LoVo (cell line): ENCODE data around the gene MTTP.
"Not testable (repeated sequence)": the region's sequence is repeated elsewhere in the genome, so short reads cannot be mapped to it uniquely, and the experiment has no call there.

Experiments used
- DNase-seq: peaks from one replicate; pipeline ENCODE4 v3.0.0-alpha.2; 2016; ENCODE audit warnings: low spot score

The MTTP gene

DNA sequence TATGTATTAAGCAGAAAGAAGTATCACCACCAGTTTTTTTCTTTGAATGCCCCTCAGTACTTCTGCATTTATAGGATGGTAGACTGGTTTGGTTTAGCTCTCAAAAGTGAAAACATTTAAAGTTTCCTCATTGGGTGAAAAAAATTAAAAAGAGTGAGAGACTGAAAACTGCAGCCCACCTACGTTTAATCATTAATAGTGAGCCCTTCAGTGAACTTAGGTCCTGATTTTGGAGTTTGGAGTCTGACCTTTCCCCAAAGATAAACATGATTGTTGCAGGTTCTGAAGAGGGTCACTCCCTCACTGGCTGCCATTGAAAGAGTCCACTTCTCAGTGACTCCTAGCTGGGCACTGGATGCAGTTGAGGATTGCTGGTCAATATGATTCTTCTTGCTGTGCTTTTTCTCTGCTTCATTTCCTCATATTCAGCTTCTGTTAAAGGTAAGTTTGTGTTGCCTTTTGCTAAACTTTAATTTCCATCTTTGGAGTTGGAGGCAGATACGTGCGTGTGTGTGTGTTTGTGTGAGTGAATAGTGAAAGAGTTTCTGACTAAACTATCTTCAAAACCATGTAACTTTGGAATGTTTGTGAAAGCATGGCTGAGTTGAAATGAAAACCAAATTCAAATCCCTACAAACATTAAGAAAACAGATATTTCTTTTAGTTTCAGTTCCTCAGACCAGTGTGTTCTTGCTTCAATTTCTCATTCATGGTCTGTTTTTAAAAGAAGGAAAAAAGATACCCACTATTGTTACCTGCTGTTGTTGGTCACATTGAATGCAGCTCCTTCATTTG is at the start of gene MTTP:
Gene MTTP, plus strand, starts transcription at position 295 of the 795 bp plus-strand sequence. Its CDS starts 86 bp downstream, at position 381.
- no peak for DNase-seq

DNA sequence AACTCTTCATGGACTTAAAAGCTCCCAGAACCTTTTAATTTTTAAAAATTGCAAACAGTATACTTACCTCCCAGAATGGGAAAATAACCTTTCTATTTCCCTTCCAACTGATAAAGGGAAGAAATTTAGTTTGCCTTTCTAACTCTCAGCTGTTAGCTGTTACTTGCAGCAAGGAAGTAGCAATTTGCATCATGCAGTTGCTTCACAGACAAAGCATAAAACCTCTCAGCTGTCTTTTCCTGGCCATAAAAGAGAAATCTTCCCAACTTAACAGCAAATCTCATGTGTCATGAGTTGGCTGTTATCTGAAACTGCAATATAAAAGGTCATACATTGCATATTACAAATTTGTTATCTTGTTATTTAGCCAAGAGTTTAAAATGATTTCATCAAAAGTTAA is 45.4 kb upstream of the MTTP start:
- no peak for DNase-seq

DNA sequence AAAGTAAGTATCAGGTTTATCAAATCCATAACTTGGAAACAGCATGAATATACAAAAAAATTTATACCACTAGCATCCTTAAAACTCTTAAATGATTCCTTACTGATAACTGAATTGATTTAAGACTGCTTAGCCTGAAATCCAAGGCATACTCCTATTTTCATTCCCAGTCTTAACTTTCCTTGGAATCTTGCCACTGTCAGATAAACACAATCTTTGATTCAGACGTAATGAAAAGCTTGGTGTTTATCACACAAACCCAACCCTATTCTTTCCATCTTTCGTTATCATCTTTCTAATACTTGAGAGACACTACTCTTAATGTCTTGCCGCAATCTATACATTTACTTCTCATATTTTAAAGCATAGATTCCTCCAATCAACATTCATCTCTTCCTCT is 44.7 kb upstream of the MTTP start:
- DNase-seq, result no peak

DNA sequence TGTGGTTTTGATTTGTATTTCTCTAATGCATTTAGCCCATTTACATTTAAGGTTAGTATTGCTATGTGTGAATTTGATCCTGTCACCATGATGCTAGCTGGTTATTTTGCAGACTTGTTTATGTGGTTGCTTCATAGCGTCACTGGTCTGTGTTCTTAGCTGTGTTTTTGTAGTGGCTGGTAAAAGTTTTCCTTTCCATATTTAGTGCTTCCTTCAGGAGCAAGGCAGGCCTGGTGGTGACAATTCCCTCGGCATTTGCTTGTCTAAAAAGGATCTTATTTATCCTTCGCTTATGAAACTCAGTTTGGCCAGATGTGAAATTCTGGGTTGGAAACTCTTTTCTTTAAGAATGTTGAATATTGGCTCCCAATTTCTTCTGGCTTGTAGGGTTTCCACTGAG is 39.9 kb upstream of the MTTP start:
- DNase-seq, result not testable (repeated sequence)

DNA sequence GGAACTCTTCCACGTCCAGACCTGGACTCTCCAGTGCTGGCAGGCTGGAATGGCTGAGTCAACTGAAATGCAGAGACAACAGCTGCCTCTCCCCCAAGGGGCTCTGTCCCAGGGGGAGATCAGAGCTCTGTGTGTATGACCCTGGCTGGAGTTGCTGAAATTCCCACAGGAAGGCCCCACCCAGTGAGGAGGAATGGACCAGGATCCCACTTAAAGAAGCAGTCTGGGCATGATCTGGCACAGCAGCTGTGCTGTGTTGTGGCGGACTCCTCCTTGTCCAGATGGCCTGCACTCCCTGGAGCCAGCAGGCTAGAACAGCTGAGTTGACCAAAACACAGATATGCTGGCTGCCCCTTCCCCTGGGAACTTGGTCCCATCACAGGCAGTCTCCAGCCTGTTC is 38.4 kb upstream of the MTTP start:
- no peak for DNase-seq

DNA sequence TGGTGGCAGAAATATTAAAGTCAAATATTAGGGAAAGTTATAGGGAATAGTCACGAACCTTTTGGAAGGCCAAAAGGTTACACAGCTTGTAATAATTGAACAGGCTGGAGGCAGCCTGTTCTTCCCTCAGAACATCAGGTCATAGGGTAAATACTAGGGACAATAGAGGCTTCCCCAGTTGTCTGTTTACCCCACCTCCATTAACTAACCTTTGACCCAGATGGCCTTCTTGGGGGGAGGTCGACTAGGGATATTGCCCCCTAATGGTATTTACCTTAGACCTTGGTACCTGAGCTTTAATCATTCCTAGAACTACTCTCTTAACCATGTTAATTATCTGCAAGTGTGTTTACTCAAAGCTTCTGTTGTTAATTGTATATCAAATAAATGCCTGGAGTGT is 37.8 kb upstream of the MTTP start:
- no peak for DNase-seq

DNA sequence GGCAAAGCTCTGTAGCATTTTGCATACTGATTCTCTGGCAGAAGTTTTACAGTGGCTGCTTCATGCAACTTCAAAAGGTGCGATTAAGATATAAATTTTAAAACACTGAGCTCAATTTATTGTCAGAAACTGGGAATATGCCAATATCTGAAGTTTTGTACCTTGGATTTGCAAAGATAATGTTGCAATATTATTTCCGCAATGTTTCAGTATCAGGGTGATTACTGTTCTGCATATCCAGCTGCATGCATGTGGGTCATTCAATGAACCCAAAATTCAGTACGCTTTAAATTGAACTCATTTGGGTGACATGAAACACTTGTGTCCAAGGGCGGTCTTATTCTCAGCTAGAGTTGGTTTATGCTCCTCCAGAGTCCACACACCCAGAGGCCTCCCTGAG is 37.0 kb upstream of the MTTP start:
- no peak for DNase-seq

DNA sequence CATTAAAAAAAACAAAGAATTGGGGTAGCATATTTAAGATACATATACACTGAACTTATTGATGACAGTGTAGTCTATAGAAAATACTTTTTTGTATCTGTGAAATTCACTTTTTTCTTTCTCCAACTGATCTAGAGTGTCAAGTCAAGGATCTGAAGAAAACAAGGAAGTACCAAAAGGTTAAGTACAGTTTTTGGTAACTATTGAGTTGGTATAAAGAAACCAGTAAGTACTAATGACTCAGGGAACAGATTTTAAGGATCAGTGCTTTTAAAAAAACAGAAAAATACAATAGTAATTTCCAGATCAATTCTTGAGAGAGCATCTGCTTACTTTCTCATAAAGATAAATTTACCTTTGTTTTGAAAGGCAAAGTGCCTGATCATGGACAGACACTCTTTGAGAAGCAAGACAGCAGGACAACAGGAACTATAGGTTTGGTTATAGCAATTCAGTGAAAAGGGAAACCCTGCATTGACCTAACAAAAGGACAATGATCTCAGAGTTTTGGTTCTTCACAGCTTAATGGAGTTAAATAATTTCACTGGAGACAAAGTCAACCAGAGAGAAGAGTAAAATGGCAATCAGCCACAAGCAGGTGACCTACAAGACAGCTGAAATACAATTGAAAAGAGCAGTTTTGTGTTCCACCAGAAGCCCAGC is 34.2 kb upstream of the MTTP start:
- no peak for DNase-seq

DNA sequence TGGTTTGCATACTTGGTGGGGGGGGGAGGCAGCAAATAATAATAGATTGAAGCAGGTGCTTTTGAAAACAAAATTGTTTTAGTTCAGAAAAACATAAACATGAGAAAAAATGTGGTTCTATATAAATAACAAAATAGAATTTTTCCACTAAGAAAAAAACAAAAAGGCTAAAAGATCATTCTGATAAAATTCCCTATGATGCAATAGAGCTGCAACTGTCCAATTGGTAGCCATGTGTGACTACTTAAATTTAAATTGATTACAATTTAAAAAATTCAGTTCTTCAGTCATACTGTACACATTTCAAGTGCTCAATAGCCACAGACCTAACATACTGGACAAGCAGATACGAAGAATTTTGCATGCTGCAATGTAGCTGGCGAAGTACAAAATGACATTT is 21.8 kb upstream of the MTTP start:
- DNase-seq, result no peak

DNA sequence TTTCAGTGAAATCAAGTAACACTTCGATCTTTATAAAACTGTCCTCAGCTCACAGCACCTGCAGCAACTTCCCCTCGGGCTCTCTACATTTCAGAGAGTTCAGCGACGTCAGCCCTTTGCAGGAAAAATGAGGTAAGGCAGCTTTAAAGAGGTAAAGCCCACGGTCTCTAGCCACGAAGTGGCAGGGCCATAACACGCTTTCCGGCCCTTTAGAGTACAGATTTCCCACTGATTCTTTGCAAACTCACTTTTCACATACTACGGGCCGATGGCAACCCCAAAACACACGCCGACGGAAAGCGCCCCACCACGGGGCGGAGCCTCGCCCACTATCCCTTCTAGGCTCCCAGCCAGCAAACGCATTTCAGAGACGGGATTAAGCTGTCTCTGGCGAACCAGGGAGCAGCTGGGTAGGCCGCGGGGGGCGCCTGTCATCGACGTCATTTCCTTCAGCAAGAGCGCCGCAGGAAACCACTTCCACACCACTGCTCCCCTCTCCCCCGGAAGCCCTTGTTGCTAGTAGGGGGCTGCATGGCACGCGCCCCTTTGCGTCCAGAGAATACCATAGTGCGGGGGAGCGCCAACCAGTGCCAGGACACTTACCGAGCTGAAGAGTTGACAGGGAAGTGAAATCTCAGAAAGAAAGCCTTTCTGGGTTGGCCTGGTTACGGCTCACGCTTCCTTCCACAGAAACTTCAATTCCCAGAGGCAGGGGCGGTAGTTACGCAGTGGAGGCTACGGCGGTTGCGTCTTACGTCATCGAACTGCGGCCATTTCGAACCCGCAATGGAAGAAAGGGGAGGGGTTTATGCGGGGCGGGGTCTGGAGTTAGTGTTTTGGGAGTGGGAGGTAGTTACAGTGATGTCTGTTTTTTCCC is 11.1 kb upstream of the MTTP start, which contains the start of gene TRMT10A:
Gene TRMT10A, minus strand, starts transcription at position 730 of the 877 bp plus-strand sequence. CDS start 4,701 bp downstream, outside the sequence.
- peak; percentile 96 for DNase-seq

DNA sequence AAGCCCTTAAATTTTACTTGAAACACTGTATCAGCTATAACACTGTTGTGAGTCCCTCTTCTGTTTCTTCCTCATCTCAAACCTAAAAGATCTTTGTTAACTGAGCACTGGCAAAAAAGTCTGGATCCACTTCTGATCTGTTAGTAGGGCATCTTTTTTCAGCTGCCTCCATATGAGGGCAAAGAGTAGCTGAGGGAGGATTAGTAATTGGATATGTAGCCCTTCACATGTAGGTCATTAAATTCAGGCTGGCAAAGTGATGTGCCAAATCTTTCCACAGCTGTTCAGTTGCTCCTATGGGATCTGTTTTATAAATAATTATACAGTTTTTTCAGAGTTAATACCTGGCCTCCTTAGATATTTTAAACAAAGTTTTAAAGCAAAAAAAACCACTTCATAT is 9.7 kb upstream of the MTTP start:
- DNase-seq, result no peak

DNA sequence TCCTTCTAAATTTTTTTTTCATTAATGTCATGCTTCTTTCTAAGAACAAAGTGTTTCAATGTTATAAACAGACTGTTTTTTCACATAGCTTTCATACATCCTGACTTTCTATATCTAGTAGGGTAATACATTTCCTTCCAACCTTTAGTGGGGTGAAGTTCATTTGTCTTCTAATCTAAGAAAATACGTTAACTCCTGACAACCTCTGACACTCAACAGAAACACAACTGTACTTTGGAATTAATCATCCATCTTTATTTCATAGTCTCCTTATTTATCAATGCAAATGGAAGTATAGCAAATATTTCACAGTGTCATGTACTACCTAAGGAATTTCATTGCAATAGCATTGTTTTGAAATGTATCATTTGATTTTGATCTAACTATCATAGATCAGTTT is 2.7 kb upstream of the MTTP start:
- no peak for DNase-seq

DNA sequence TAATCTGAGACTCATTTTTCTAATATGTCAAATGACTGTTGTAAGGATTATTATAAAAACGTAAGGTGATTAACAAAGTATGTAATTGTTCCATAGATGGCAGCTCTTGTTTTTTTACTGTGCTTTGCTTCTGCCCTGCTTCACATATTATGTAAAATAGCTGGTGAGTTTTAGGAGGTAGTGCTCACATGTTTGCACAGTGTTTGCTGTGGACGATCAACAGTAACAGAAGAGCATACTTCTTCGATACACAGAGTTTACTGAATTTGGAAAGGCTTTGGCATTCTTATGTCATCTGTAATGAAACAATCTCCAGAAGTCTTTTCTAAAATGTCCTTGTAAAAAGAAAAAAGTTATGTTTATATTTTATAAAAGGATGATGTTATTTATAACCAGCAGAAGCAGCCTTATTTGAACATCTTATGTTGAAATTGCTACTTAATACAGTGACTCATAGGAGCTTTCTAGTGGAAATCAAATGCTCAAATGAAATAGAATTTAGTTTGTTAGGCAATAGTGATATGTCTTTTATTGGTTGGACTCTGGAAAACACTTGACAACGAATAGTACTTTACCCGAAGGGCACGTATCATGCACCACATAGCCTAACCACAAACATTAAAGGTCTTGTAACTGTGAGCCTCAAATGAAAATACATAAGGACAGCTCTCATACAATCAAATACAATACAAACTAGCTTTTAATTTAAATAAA is 1.9 kb upstream of the MTTP start:
- no peak for DNase-seq

DNA sequence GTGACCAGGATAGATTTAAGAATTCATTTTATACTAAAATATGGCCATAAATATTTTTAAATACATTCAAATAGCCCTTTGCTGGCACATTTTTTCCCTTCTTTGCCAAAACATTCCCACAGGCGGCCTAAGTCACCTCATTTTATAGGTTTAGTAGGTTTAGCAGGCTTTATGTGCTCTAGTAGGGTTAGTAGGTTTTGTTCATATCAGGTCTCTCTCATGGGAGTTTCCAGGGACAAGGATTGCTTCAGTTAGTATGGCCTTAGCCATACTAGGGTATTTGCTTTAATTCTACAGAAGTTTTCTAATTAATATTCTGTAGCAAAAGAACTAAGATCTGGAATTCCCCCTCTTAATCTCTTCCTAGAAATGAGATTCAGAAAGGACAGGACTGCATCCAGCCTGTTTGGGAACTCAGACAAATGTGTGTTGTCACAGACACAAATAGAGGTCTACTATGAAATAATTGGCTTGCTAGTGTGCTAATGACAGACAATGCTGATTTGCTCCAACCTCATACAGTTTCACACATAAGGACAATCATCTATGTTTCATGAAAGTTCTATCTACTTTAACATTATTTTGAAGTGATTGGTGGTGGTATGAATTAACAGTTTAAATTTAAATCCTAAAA is 772 bp upstream of the MTTP start:
- DNase-seq, result no peak

DNA sequence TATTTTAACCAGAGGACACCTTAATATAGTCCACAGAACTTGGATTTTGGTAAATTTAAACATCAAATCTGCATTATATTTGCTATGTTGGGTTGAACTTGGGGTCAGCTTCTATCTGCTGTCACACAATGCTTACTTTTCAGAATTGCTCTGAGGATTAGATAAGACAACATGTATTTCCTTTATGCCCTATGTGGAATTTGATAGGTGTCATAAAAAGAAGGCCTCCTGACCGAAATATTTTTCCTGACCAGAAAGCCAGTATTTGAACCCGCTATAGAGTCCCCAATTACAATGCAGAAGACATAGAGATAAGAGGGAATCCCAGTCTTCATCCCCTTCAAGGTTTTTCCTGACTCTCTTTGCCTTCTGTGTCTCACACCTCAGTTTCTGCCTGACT is 4.1 kb downstream of the MTTP start:
- DNase-seq, result no peak

DNA sequence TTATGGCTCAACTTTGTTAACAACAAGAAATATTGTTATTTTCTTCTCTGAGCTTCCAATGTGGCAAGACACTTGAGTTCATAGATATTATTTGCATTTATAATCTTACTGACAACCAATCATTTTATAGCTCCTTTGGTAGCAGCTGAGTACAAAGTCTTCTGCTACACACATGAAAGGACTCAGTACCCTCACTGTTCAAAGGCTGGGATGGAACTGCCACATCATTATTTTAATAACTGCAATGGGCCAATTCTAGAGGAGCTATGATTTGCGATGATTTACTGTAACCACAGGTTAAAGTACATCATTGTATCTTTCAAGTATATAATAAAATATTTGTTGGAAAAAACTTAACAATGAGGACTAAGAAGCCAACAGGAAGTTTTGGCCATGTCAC is 10.9 kb downstream of the MTTP start:
- no peak for DNase-seq

DNA sequence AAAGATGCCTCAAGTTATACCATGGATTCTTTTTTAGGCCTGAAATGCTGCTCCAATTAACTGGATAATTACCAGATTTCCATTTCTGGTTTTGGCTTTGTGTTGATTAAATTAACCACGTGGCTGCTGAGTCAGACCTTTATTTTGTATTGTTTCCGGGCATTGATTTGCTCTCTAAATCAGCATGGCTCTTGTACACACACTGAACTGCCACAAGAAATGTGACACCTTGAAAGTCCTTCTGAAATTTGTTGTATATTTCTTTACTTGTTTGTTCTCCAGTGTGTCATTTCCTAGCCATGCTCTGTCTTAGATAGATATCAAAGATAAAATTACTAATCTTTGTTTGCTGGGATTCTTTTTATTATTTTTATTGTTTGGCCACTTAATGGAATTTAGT is 11.7 kb downstream of the MTTP start:
- no peak for DNase-seq

DNA sequence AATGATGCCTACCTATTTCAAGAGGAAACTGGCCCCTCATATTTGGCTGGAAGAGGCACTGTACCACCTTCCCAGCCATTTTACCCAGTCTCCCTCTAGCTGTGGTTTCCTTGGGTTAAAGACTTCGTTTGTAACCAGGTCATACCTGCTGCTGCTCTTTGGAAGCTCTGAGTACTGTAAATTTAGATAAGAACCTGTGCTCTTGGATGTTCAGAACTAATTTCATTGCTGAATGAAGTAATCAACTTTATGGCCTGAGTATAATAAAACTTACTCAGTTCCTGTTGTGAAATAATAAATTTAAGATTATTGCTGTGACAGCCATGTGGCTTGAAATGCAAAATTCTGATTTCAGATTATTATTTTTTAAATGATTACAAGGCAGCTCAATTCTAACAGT is 12.2 kb downstream of the MTTP start:
- peak; percentile 38 for DNase-seq

DNA sequence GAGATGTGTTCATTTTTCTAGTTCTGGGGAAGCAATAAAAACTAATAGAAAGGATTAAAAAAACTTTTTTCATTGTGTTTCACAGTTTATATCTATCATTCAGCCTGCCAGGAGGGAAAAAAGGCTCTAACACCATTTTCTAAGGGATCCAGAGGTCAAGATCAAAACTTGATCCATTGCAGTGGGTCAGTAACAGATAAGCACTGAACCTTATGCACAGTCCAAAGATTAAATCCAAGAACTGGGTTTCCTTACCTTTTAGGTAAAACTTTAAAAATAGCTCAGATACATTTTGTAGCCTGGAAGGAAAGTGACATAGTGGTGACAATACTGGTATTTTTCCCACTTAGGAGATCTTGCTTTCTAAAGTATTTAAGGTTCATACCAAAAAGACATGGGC is 12.7 kb downstream of the MTTP start:
- DNase-seq, result no peak

DNA sequence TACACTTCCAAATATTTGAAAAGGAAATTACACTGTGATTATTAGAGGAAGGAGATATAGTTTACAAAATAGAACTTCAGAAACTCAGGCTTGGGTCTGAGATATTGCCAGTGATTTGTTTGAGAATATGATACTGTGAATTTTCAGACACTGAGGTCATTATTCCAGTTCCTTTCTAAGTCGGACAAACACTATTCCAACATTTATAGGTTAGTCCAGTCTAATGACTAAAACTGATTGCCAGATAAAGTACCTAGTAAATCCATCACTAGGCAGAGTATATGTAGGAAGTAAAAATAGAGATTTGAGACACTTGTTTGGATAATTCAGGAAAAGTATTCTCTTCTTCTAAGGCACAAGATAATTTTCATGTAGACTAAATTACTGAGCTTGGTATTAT is 13.2 kb downstream of the MTTP start:
- DNase-seq, result no peak

DNA sequence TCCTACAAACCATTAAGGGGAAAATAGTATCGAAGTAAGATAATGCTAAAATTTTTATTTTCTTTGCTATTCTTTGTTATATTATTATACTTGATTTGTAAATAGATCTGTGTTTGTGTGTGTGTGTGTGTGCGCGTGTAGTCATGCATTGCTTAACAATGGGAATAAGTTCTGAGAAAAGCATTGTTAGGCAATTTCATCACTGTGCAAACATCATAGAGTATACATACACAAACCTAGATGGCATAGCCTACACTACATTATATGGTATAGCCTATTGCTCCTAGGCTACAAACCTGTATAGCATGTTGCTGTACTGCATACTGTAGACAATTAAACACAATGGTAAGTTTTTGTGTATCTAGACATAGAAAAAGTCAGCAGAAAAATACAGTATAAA is 17.1 kb downstream of the MTTP start:
- no peak for DNase-seq
